PC-9 (cell line): ENCODE data around the gene SH3RF1. TPM values are rescaled to one million over a fixed set of nuclear protein-coding genes. Genes with fewer than 3 reads are reported as not detected.

Experiments
- BruUV-seq: library from RNA; stranded (reverse); fragments of 400-500 nt; replicated peaks from 2 replicates; lab custom pipeline; 2021; lab: Mats Ljungman, UMichigan
- CTCF ChIA-PET: fragments of 300-600 bp; sonication (Branson Sonifier 250); formaldehyde crosslinking; loops from one replicate; lab custom pipeline; 2022; ENCODE audit warnings: antibody characterized with exemption; lab: Charles Lee
- POLR2A ChIA-PET: fragments of 300-600 bp; sonication (Branson Sonifier 250); formaldehyde crosslinking; loops from one replicate; lab custom pipeline; 2022; ENCODE audit warnings: antibody characterized with exemption; ENCODE audit not compliant: unreplicated experiment; lab: Charles Lee
- DNase-seq, 2 experiments: peaks; one replicate each; pipeline versions ENCODE4 v3.0.0 to v3.0.0-alpha.2; 2015 to 2022; ENCODE audit warnings: mixed read lengths in 1 of 2
- H2AFZ ChIP-seq: fragments of 200-600 bp; sonication (generic); 2 replicates; pipeline ENCODE4 v1.8.1; 2017; ENCODE audit warnings: antibody characterized with exemption
- H3F3A ChIP-seq: fragments of 200-600 bp; sonication (generic); 2 replicates; pipeline ENCODE4 v1.8.1; 2017; ENCODE audit warnings: antibody characterized with exemption, mild to moderate bottlenecking, low read depth; ENCODE audit not compliant: insufficient read depth
- H3K27ac ChIP-seq: fragments of 200-600 bp; sonication (generic); 2 replicates; pipeline ENCODE4 v1.6.1; 2016; ENCODE audit warnings: mixed run types
- H3K27me3 ChIP-seq: fragments of 200-600 bp; sonication (generic); 2 replicates; pipeline ENCODE4 v1.6.1; 2016; ENCODE audit warnings: low read depth, mixed run types; ENCODE audit not compliant: insufficient read depth
- H3K36me3 ChIP-seq: fragments of 200-600 bp; sonication (generic); 2 replicates; pipeline ENCODE4 v1.6.1; 2016; ENCODE audit warnings: low read depth, mixed run types
- H3K4me1 ChIP-seq: fragments of 200-600 bp; sonication (generic); replicated peaks from 2 replicates; pipeline ENCODE4 v1.6.1; 2016; ENCODE audit warnings: mixed run types; ENCODE audit not compliant: insufficient read depth
- H3K4me2 ChIP-seq: fragments of 200-600 bp; sonication (generic); 2 replicates; pipeline ENCODE4 v1.6.1; 2017; ENCODE audit warnings: mixed run types
- H3K4me3 ChIP-seq: fragments of 200-600 bp; sonication (generic); 2 replicates; pipeline ENCODE4 v1.6.1; 2016; ENCODE audit warnings: mixed run types
- H3K79me2 ChIP-seq: fragments of 200-600 bp; sonication (generic); 2 replicates; pipeline ENCODE4 v1.6.1; 2017; ENCODE audit warnings: low read depth, mixed run types
- H3K9me2 ChIP-seq: fragments of 200-600 bp; sonication (generic); 2 replicates; pipeline ENCODE4 v1.8.1; 2017; ENCODE audit warnings: mild to moderate bottlenecking; ENCODE audit not compliant: insufficient read depth
- H3K9me3 ChIP-seq: fragments of 200-600 bp; sonication (generic); 2 replicates; pipeline ENCODE4 v1.8.1; 2016; ENCODE audit warnings: low read depth; ENCODE audit not compliant: insufficient read depth
- H4K20me1 ChIP-seq: fragments of 200-600 bp; sonication (generic); 2 replicates; pipeline ENCODE4 v1.8.1; 2017; ENCODE audit not compliant: insufficient read depth
- CTCF ChIP-seq: fragments of 200-600 bp; sonication (generic); conservative IDR thresholded peaks from 2 replicates; pipeline ENCODE4 v1.6.1; 2017; ENCODE audit warnings: mixed run types, antibody characterized with exemption, mild to moderate bottlenecking, moderate library complexity
- EZH2 ChIP-seq: fragments of 200-600 bp; sonication (generic); IDR thresholded peaks from 2 replicates; pipeline ENCODE4 v1.8.0; 2017; ENCODE audit warnings: antibody characterized with exemption, low read depth
- intact Hi-C: fragments of 100-400 bp; cut with micrococcal nuclease; formaldehyde crosslinking; loops from one replicate; pipeline ENCODE4 v1.10.0; 2022; ENCODE audit not compliant: unreplicated experiment
- total RNA-seq: library from RNA; stranded (reverse); gene quantifications from 2 replicates; pipeline ENCODE4 v1.2.3, GENCODE V29; 2021

Gene SH3RF1
- total RNA-seq, 1 experiment from 2014 or later = 26.4 TPM

- ChIA-PET CTCF (no interaction called here), POLR2A (no interaction called here)
- H3K4me3 ChIP-seq = no peak overlapping the region
- no peaks in the 10 kb centered on the region for H3K9me3 ChIP-seq
- intact Hi-C loops = no loop called here
- H3F3A ChIP-seq = 0 out of 2 replicates have a peak, but pooled peaks cover 4% of the 10 kb centered on the region
- peaks cover 26% of the 10 kb centered on the region for H3K79me2 ChIP-seq
- no peak overlapping the region for H2AFZ ChIP-seq
- H4K20me1 ChIP-seq = no peaks in the 10 kb centered on the region
- DNase-seq = no peak
- no peak overlapping the region for H3K4me2 ChIP-seq
- no peak overlapping the region for H3K27ac ChIP-seq
- H3K36me3 ChIP-seq = no peaks in the 10 kb centered on the region
- H3K9me2 ChIP-seq = no peaks in the 10 kb centered on the region
- TF ChIP-seq EZH2 = no peak
- no peak for TF ChIP-seq CTCF
- no peaks in the 10 kb centered on the region for H3K4me1 ChIP-seq
- H3K27me3 ChIP-seq = no peaks in the 10 kb centered on the region
- BruUV-seq = no TSS peak
These were observed 95.7 kb downstream of the SH3RF1 start for GRCh38 chr4:169175035-169175434.

DNA sequence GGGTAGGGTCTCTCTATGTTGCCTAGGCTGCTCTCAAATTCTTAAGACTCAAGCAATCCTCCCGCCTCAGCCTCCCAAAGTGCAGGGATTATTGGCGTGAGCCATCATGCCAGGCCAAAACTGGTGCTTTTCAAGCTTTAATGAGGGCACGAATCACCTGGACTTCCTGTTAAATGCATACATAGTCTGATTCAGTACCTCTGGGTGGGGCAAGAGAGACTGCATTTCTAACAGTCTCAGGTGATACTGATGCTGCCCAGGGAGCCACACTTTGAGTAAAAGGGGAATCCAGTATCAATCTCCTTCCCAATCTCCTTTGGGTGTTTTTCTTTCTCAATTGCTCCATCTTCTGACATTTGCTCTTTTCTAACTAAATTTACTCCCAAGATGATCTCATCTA lies 96.5 kb downstream of the SH3RF1 start:
- Histone ChIP-seq H4K20me1 (no peaks in the 10 kb centered on the region), H3K9me3 (no peaks in the 10 kb centered on the region), H3K27me3 (no peaks in the 10 kb centered on the region), H2AFZ (no peak overlapping the region), H3K4me3 (no peak overlapping the region), H3K4me1 (no peaks in the 10 kb centered on the region), H3K27ac (no peak overlapping the region), H3K79me2 (peaks cover 26% of the 10 kb centered on the region), H3K4me2 (no peak overlapping the region), H3K9me2 (no peaks in the 10 kb centered on the region), H3K36me3 (no peaks in the 10 kb centered on the region), H3F3A (0 out of 2 replicates have a peak, but pooled peaks cover 4% of the 10 kb centered on the region)
- no peak for DNase-seq
- CTCF ChIA-PET = interaction anchor here (0.7 kb wide), 1 partner anchor 13 kb away, joined by 4 read pairs; no protein-coding TSS in a partner anchor
- POLR2A ChIA-PET = no interaction called here
- TF ChIP-seq CTCF (no peak), EZH2 (no peak)
- intact Hi-C loops = no loop called here
- BruUV-seq = no TSS peak

DNA sequence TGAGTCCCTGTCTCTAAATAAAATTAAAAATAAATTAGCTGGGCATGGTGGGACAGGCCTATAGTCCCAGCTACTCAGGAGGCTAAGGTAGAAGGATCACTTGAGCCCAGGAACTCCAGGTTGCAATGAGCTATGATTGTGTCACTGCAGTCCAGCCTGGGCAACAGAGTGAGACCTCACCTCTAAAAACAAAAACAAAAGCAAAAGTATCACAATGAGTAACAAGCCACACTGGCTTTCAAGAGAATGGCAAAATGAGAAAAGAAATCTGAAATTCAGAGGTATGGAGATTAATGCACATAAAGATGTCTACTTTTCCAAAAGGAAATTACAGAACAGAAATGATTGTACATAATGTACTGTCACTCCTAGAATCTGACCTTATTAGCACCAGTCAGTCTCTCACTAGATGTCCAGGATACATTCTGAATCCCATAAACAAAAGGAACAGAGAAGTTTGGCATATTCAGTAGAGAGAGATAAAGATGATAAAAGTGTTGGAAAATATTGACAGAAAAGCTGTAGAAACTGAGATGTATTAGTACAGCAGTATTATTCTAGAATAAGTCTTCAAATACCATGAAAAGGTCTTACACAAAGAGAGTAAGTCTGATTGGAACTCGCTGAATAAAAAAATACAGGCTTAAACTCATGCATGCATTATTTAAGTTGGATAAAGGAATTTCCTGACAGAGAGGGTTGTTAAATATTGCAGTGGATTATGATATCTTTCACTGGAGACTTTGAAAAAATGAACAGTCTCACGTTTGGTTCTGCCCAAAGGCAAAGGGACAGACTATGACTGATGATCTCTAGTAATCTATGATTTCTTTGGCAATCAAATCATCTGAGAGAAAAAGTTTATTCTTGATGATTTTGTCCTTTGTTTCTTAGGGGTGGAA lies 102.5 kb downstream of the SH3RF1 start:
- Histone ChIP-seq H3K36me3 (no peaks in the 10 kb centered on the region), H3K4me3 (no peak overlapping the region), H3K9me3 (no peaks in the 10 kb centered on the region), H3K4me2 (no peak overlapping the region), H3K9me2 (no peaks in the 10 kb centered on the region), H3K4me1 (no peaks in the 10 kb centered on the region), H4K20me1 (no peaks in the 10 kb centered on the region), H3K27ac (no peak overlapping the region; the same call in 1 of the 2 replicates), H3F3A (no peaks in the 10 kb centered on the region), H3K27me3 (no peaks in the 10 kb centered on the region), H2AFZ (no peak overlapping the region), H3K79me2 (0 out of 2 replicates have a peak, but pooled peaks cover 4% of the 10 kb centered on the region)
- intact Hi-C loops = no loop called here
- DNase-seq = no peak
- POLR2A ChIA-PET = no interaction called here
- no peak for TF ChIP-seq EZH2
- BruUV-seq = no TSS peak
- CTCF ChIA-PET = no interaction called here
